GM21381 (cell line): ENCODE measurements around the gene WASHC2C.
"Not testable (repeated sequence)": the region's sequence is repeated elsewhere in the genome, so short reads cannot be mapped to it uniquely, and the experiment has no call there.

ENCODE experiments used
- ATAC-seq: cut with Tn5 transposase; IDR thresholded peaks from one replicate; pipeline ENCODE4 v1.9.1; 2021; ENCODE audit warnings: mild to moderate bottlenecking, moderate library complexity; ENCODE audit not compliant: unreplicated experiment

The WASHC2C gene

GRCh38 chr10:45768334-45768733 lies 41.3 kb downstream of the WASHC2C start:
- not testable (repeated sequence) for ATAC-seq

GRCh38 chr10:45771757-45772461 lies 44.8 kb downstream of the WASHC2C start:
- ATAC-seq = not testable (repeated sequence)

DNA sequence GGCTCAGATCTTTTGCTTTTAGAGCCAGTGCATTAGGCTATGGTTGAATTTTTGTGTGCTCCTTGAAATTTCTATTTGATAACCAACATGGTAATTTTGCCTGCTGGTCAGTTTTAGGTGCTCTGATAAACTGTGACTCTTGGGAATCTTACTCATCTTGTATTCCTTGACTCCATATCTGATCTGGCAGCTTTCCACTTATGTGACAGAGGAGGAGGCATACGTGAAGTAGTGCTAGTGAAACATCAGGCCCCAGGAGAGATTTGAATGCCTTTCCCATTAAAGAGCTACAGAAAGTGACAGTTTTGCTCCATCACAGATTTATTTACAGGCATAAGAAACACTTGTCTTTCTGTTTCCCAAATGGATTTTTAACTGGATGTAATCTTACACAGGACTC lies 59.2 kb downstream of the WASHC2C start:
- ATAC-seq = not testable (repeated sequence)

GRCh38 chr10:45787212-45787741 lies 60.2 kb downstream of the WASHC2C start:
- ATAC-seq = not testable (repeated sequence)

DNA sequence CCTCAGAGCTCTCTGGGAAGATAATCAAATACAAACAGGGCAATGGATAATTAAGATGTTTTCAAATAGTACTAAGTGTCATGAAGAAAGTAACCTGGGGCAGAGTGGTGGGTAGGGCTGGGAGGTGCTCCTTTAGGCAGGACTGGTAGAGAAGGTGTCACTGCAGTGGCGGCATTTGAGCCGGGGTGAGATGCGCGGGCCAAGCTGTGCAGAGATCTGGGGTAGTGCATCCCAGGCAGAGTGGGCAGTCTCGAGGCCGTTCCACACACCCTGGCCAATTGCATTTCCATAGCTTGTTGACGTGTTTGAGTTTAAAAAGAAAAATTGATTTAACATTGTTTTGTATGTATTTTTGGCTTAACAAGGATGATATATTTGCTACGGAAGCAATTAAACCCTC lies 62.9 kb downstream of the WASHC2C start:
- ATAC-seq = not testable (repeated sequence)

GRCh38 chr10:45790694-45791426 lies 63.8 kb downstream of the WASHC2C start:
- ATAC-seq = not testable (repeated sequence)

GRCh38 chr10:45794761-45795160 lies 67.7 kb downstream of the WASHC2C start:
- ATAC-seq = not testable (repeated sequence)

- not testable (repeated sequence) for ATAC-seq
Measured at GRCh38 chr10:45803060-45804010, 76.3 kb downstream of the WASHC2C start.

GRCh38 chr10:45804996-45805395 lies 77.9 kb downstream of the WASHC2C start:
- not testable (repeated sequence) for ATAC-seq

- no peak for ATAC-seq
Measured at GRCh38 chr10:45809837-45810236, 82.8 kb downstream of the WASHC2C start.

- ATAC-seq = no peak
Measured at GRCh38 chr10:45811075-45811474, 84.0 kb downstream of the WASHC2C start.

- not testable (repeated sequence) for ATAC-seq
Measured at GRCh38 chr10:45812959-45813358, 85.9 kb downstream of the WASHC2C start.

- ATAC-seq = not testable (repeated sequence)
Measured at GRCh38 chr10:45814146-45814545, 87.1 kb downstream of the WASHC2C start.

GRCh38 chr10:45817130-45817859 lies 90.2 kb downstream of the WASHC2C start:
- ATAC-seq = no peak

GRCh38 chr10:45817912-45818311 lies 90.8 kb downstream of the WASHC2C start:
- ATAC-seq = no peak

GRCh38 chr10:45819552-45819951 lies 92.5 kb downstream of the WASHC2C start:
- ATAC-seq = no peak

DNA sequence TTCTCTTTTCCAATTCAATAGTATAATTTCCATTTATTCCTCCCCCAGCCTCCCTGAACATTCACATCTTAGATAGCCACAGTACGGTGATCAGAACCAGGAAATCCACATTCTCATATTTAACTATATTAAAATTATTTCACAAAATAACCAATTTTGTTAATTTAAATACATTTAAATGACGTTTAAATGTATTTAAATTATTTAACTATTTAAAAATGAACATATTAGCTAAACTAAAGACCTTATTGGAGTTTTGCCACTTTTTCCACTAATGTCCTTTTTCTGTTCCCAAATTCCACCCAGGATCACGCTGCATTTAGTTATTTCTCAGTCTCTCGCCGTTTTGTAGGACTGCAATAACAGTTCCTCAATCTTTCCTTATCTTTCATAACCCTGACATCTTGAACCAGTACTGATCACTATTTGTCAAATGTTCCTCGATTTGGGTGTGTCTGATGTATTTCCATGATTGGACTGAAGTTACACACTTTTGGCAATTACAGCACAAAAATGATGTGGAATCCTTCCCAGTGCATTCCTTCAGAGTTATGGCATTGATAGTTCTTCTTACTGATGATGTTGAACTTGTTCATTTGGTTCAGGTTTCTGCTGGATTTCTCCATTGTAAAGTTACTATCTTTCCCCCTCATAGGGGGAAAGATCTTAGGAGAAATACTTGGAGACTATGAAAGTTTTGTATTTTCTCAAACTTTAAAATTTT lies 93.2 kb downstream of the WASHC2C start:
- ATAC-seq = not testable (repeated sequence)

- ATAC-seq = not testable (repeated sequence)
Measured at GRCh38 chr10:45822918-45823317, 95.9 kb downstream of the WASHC2C start.
